UCSD-AML1 (cell line): ENCODE data around the gene FNBP1.
"Not testable (repeated sequence)": the region's sequence is repeated elsewhere in the genome, so short reads cannot be mapped to it uniquely, and the experiment has no call there.

Experiments
- DNase-seq: peaks from one replicate; lab custom pipeline; 2025; ENCODE audit not compliant: unreplicated experiment; lab: John Stamatoyannopoulos, UW

The FNBP1 gene

DNA sequence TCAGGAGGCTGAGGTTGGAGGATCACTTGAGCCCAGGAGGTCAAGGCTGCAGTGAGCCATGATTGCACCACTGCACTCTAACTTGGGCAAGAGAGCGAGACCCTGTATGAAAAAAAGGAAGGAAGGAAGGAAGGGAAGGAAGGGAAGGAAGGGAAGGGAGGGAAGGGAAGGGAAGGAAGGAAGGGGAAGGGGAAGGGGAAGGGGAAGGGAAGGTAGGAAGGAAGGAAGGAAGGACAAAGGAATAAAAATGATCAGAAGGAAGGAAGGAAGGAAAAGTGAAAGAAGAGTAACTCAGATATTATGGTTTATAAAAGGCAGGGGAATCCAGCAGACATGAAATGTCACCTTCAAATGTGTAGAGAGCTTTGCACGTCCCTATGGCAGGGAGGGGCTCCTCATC, 143.4 kb downstream of the FNBP1 start:
- no peak for DNase-seq

DNA sequence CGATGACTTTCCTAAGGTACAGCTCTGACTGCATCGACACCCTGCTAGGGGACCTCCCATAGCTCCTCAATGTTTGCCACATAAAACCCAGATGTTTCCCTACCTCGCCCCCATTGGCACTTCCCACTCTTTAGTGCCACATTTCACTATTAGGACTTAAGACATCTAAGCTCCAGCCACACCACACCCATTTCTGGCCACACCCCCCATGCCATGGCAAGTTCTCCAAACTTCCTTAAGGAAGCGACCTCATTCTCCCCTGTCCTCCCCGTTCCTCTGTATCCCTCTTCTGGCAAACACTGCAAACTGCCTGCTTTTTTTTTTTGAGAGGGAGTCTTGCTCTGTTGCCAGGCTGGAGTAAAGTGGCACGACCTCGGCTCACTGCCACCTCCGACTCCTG, 144.8 kb downstream of the FNBP1 start:
- peak; percentile 34 for DNase-seq

DNA sequence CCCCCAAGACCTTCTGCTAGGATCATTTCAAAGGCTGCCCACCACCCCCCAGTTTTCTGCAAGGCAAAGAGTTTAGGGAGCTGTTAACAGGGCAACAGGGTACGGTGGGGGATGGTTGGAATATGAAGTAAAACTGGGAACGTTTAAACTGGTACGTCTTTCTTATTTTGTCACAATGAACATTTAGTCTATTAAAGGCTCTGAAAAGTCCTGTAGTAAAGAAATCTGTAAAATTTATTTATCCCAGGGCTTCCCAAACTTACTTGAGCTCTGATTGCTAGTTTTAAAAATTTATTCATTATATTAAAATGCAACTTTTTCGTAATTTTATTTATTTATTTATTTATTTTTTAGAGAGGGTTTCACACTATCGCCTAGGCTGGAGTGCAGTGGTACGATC, 145.7 kb downstream of the FNBP1 start:
- no peak for DNase-seq

DNA sequence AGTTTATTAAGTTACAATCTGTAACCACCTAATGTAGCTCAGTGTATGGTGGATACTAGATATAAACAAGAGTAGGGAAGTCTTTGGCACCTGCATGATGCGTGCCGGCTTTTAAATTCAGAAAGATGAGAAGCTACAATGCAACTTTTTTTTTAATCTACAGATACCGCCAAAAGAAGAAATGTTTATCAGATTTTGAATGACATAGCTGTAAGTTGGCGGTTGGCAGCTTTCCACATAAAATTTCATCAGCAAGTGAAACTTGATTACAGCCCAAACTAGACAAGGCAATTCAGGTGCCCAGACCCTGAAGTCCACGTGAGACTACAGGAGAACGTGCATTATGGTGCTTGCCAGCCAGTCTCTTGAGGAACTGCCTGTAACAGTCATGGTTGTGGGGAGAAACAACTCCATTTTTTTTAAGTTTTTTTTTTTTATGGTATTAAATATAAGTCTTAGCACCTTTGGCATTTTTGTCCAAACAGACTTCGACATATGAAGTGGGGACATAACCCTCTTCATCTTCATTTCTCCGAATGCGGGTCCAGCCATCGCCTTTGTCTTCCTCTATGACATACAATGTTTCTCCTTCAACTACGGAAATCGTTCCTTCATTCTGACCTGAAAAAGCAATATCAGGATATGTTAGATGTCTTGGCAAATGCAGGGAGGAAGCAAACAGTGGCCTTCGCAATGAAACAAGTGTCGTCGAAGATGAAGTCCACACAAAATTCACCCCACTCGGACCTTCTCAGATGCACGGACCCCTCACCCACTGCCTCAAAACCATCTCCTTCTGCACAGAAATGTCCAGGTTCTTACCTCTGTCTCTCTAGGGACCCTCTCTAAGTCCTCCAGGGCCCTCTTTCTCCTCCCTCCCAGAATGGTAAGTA, 147.4 kb downstream of the FNBP1 start:
- DNase-seq = no peak

DNA sequence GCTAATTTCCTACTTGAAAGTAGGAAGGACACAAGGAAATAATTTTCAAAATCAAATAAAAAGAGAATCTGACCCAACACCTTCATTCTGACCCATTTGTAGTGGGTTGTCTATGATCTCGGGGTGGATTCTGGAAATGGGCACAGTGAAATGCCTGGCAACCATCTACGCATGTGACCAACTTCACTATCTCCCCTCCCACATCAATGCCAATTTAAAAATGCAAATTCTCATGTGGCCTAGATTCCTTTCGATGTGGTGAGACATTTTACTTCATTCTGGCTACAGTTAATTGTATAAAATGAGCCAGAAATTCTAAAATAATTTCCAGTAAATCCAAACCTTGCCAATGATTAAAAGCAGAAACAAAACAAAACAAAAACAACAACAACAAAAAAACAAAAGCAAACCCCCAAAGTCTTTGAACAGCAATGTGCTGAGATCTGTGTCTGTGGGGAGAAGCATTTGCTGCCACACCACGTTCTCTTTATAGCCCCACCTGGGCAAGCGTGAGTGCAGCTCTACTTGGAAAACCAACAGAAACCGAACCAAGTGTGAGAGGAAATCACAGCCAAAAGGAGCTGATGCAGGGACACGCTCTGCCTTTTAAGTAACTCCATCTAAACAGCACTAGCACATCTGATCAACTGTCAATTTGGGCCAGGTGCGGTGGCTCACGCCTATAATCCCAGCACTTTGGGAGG, 148.7 kb downstream of the FNBP1 start:
- no peak for DNase-seq

DNA sequence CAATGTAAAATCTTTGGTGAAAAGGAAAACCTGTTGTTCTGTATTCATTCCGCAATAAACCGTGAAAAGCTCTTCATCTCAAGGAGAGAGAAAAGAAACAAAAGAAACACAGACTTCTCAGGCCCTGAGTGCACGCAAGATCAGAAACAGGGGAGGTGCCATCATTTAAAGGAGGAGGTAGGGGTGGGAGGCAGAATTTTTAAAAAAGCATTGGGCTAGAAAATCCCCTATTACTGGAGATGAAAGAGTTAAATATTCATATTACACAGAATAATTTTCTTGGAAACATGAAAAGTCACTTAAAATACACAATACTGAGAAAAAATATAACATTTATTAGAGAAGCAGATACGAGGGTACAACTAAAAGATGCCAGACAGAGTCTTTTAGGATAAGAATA, 151.4 kb downstream of the FNBP1 start:
- no peak for DNase-seq

DNA sequence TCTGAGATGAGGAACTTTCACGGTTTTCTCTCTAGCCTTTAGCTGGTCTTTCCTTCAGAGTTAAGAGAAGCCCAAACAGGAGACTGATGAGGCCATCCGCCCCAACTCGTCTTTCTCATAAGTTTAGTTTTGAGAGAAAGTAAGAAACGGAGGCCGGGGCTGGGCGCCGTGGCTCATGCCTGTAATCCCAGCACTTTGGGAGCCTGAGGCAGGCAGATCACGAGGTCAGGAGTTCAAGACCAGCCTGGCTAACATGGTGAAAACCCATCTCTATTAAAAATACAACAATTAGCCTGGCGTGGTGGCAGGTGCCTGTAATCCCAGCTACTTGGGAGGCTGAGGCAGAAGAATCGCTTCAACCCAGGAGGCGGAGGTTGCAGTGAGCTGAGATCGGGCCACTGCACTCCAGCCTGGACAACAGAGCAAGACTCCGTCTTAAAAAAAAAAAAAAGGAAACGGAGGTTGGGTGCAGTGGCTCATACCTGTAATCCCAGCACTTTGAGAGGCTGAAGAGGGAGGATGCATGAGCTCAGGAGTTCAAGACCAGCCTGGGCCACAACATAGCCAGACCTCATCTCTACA, 152.2 kb downstream of the FNBP1 start:
- DNase-seq = not testable (repeated sequence)

DNA sequence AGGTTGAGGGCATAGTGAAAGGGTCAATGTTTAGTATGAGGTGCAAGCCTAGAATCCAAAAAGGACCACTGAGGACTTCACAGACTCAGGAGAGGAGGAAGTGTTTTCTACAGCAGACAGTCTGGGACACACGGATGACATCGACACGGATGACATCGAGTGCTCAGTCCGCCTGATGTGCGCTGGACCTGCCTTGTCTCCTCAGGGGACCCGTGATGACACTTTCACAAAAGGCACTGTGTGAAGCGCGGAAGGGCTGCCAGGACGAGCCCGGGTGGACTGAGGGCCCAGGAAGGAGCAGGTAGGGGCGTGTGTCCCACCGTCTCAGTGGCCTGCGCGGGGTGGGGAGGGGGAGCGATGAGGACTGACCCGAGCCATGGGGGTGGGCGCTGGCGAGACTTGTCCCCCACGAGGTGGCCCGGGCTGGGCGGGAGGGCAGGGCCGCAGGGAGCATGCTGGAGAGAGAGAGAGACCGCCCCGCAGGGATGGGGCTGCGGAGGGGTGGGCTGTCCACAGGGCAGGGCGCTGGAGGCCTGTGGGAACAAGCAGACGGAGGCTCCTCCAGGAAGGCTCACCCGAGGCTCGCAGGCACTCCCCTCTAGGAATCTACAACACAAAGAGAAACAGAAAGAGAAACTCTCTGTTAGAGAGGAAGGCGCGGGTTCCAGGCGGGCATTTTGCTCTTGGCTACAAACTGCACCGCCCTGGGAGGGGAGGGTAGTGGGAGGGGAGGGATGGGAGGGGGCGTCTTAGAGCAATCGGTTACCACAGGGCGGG, 152.9 kb downstream of the FNBP1 start:
- no peak for DNase-seq

DNA sequence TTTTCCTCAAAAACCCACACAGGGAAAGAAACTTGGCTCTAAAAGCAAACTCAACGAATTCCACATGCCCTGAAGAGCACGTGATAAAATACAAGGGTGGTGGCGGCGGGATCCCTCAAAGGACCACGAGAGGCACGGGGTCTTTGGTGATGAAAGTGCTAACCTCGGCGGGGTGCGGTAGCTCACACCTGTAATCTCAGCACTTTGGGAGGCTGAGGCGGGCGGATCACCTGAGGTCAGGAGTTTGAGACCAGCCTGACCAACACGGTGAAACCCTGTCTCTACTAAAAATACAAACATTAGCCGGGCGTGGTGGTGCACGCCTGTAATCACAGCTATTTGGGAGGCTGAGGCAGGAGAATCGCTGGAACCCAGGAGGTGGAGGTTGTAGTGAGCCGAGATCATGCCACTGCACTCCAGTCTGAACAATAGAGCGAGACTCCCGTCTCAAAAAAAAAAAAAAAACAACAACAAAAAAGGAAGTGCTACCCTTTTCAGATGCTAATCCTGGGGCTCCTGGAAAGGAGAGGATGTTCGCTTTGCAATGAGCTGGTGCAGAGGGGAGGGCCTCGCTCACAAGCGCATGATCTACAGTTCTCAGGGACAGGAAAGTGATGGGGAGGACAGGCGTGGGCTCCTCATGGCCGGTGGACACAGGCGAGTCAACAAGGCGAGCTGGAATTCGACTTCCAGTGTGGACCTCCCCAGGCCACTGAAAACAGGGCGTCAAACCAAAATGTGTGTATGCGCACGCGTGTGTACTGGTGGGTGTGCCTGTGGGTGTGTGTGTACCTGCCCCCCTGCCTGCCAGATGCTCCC, 153.7 kb downstream of the FNBP1 start:
- DNase-seq = no peak

DNA sequence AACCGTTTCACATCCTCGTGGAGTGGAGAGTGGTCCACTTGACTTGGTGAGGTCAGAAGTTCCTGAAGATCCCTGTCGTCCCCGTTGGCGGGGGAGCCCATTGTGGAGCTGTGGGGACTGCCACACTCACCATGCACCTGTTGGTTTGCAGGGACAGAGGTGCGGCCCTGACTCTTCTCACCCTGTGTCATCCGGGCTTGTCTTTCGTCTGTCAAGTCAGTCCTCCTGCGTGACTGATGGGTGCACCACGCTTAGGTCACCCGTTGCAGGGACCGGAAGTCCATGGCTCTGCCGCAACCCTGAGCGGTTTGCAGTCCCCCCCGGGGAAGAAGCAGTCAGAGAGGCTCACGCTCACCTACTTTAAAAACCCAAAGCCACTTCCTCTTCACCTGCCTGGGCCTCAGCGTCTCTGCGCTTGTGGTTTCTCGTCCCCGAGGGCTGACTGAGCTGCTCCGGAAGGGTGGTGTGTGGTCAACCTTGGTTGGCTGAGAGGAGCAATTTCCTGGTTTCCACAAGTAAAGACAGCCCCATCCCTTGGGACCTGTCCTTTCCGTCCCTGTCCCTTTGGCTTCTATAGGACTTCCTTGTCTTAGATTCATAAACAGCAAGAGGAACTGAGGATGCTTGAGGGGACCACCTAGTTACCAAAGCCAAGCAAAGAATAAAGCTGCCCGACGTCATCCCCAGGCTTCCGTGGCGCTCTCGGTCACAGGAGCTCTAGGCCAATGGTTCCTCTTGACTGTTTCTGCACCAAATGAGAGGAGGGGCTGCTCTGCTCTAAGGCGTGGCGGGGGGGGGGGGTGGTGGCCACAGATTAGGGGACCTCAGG, 154.5 kb downstream of the FNBP1 start:
- peak; percentile 87 for DNase-seq

DNA sequence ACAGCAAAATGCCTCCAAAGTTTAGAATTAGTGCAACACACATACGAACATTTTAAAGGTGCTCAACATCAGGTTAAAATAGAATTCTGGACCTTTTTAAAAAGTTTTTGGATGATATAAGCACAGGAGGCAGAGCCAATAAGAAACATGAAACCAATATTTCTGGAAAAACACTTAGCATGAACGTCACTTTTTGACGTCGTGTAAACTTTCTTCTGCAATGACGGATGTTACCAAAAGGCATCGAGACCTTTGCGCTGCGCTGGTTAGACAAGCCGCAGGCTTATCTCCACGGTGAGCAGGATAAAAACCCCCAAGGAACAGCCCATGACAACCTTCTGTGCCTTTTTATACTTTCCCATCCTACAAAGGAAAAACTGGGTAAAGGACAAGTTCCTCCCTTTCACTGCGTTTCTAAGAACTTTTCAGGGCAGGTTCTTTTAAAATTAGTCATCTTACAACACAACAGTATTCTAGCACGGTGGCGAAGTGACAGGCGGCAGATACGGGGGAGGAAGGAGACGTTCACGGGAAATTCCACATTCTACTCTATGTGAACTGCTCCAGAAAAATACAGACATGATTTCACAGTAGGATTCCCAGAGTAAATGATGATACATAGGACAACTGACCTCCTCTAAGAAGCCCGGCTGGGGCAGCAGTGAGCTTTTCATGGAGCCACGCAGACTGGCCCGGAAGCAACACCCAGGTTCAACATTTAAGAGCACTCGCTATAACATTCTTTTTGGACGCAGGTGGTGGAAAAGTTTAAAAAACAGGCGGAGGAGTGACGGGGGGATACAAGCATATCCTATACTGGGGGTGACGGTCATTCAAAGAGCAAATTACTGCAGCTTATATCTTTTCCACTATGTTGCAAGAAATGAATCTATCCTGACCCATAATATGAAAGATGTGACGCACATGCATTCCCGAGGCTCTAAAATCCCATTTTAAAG, 155.4 kb downstream of the FNBP1 start:
- peak; percentile 55 for DNase-seq

DNA sequence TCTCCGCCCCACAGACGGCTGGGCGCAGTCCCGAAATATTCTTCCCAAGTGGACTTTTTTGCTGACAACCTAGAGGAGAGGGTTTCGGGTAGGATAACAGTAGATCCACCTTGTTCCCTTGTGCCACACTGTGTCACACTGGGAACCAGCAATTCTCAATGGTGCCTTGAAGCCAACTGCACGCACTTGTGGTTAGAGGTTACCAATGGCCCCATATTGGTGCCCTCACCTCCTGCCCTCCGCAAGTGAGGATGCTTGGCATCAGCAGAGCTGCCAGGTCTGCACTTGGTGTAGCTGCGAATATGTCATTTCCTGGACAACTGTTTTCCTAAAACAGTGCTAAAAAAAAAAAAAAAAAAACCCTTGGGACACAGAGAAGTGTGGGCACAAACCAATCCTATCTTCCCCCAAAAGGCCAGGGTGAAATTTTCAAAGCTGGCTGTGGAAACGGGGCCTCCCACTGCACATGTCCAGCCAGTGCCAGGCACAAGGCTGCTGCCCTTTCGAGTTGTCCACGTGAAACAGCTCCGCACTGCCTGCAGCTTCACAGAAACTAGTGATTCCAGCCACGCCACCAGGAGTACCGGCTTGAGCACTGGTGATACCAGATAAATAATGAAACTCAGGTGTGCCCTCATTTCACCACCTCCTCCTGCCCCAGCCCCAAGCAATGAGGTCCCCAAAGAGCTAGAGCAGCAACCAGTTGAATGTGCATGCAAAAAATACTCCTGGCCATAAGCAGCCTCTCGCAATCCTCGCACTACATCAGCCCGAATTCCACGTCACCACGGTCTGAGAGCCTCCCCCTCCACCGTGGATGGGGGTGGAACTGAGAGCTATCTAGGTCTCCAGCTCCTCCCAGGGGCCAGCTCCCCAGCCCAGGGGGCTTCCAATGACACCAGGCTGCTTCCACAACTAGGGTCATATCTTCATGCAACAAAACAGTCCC, 156.5 kb downstream of the FNBP1 start:
- DNase-seq = no peak

DNA sequence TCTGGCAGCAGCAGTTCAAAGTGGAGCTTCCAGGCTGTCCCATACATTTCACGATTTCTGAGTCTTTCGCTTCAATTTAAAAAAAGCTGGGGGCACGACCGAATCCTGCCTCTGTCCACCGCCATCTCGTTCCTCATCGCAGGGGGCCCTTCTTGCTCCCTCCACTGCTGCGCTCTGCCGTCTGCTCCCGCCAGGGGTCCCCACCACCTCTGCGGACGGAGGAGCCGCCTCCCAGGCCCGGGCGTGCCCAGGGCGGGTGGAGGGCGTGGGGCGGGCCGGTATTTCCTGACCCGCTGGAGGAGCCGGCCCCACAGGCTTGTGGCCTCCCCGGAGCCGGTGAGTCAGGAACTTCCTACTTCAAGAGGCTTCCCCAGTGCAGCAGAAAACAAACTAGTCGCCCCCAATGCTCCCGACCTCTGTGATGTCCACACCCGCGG, 157.3 kb downstream of the FNBP1 start:
- peak; percentile 96 for DNase-seq

DNA sequence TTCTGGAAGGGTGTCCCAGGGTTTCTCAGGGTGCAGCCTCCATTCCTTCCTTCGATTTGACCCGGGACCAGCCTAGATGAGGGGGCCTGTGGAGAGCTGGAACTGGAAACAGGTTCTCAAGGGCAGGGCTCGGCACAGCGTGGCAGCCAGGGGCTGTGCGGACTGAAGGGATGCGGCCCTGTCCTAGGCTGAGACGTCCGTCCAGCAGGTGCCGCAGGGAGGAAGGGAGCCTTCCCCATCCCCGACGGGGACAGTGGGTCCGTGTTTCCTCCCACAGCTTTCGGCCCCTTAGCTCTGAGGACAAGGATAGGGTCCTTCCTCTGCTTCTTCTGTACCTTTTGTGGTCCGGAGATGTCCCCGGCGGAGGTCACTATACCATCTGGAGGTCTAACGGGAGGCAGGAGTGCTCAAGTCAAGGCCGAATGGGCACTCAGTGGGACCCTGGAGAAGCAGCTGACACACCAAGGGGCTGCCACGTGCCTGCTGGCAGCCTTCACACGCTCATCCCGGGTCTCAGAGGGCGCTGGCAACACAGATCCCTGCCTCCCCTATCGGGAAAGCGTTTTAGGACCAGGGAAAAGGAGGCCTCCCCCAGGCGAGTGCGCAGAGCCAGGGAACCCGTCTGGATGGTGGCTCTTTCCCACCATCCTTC, 157.8 kb downstream of the FNBP1 start:
- DNase-seq = peak; percentile 71

DNA sequence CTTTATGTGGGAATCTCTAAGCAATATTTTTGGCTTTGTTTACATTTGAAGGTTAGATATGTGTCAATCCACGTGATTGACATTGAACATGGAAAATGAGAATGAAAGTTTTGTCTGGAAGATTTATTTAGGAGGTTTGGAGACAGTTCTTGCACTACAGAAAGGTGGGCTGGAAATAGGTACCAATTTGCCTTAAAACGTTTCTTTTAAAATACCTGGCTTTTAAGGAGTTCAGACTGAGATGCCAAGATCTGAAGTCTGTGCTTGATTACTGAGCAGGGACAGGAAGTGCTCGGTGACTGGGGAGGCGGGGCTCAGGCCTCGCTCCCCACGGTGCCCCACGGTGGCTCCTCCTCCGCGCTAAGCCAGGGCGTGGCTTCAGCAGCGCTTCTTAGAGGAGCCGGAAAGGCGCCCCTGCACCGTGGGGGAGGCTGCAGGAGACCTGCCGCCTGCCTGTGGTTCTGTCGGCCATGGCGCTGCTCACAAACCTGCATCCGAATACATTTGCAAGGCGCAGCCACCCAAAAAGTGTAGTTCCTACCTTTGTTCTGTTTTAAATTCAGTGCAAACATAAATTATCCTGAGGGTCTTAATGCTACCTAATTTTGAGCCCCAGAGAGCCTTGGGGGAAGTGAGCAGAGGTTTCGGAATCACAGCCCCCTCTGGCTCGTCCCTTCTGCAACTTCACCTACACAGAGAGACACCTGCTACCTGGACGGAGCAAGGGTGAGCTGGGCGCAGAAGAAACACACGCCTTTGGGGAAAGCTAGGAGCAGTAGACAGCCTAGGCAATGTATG, 158.6 kb downstream of the FNBP1 start:
- DNase-seq = peak; percentile 94
